ENCODE results near the gene RXFP1.

RXFP1 gene

DNA sequence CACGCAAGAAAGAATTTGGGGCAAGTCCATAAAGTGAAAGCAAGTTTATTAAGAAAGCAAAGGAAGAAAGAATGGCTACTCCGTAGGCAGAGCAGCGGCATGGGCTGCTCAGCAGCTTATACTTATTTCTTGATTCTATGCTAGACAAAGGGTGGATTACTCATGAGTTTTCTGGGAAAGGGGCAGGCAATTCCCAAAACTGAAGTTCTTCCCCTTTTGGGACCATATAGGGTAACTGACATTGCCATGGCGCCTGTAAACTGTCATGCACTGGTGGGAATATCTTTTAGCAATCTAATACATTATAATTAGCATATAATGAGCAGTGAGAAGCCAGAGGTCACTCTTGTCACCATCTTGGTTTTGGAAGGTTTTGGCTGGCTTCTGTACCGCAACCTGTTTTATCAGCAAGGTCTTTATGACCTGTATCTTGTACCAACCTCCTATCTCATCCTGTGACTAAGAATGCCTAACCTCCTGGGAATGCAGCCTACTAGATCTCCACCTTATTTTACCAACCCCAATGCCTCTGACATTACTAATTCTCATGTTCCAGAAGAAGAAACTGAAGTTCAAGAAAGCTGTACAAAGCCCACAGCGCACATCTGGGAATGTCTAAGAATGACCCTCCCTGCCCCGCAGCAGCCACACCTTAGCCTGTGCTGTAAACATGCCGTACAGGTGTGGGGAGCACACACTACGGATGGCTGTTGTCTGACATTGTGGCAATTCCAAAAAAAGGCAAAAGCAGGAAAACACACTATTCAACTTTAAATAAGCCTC, 18.6 kb downstream of the RXFP1 start:
- peaks cover 0 to 6% (median 0%) of the 10 kb centered on the region in 5 donors for H3K4me1 ChIP-seq (ENCODE audit: control insufficient read depth in 5 of 5, insufficient read depth in 5 of 5, low read length in 5 of 5)
- no peak overlapping the region for H3K4me3 ChIP-seq (ENCODE audit: low read depth in 1 of 5, low read length in 5 of 5)
- H3K9me3 ChIP-seq (ENCODE audit: control insufficient read depth in 5 of 5, low read length in 5 of 5), result no peaks in the 10 kb centered on the region
- no peak overlapping the region for H3K9ac ChIP-seq (ENCODE audit: low read length in 5 of 5)
- no peak overlapping the region for H3K27ac ChIP-seq (ENCODE audit: low read depth, low read length)
- H3K36me3 ChIP-seq (ENCODE audit: control insufficient read depth in 5 of 5, insufficient read depth in 5 of 5, low read length in 5 of 5), result no peaks in the 10 kb centered on the region
- H3K27me3 ChIP-seq (ENCODE audit: control insufficient read depth in 5 of 5, insufficient read depth in 4 of 5, low read length in 5 of 5), result no peaks in the 10 kb centered on the region

- no peaks in the 10 kb centered on the region for H3K27me3 ChIP-seq (ENCODE audit: control insufficient read depth in 5 of 5, insufficient read depth in 4 of 5, low read length in 5 of 5)
- no peak overlapping the region for H3K4me3 ChIP-seq (ENCODE audit: low read depth in 1 of 5, low read length in 5 of 5)
- H3K36me3 ChIP-seq (ENCODE audit: control insufficient read depth in 5 of 5, insufficient read depth in 5 of 5, low read length in 5 of 5), result no peaks in the 10 kb centered on the region
- H3K9ac ChIP-seq (ENCODE audit: low read length in 5 of 5), result no peak overlapping the region
- no peaks in the 10 kb centered on the region for H3K9me3 ChIP-seq (ENCODE audit: control insufficient read depth in 5 of 5, low read length in 5 of 5)
- H3K4me1 ChIP-seq (ENCODE audit: control insufficient read depth in 5 of 5, insufficient read depth in 5 of 5, low read length in 5 of 5), result peaks cover 0 to 6% (median 0%) of the 10 kb centered on the region in 5 donors
- no peak overlapping the region for H3K27ac ChIP-seq (ENCODE audit: low read depth, low read length)
Measured at GRCh38 chr4:158541506-158541905, 19.8 kb downstream of the RXFP1 start.

DNA sequence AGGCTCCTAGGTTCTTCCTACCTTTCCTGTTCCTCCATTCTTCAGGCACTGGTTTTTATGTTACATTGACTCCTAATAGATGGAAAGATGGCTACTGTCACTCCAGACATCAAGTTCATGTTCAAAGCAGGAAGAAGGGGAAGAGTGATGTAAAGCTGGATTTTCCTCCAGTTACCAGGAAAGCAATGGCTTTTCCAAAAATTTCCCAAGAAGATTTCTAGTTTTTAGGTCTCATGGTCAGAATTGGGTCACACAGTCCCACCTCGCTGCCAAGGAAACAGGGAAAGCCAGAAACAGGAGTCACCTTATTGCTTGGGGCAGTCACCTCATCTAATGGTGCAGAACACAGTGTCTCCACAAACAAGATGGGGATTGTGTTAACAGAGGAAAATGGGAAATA, 21.5 kb downstream of the RXFP1 start:
- Histone ChIP-seq H3K9ac (ENCODE audit: low read length in 5 of 5) (no peak overlapping the region), H3K9me3 (ENCODE audit: control insufficient read depth in 5 of 5, low read length in 5 of 5) (no peaks in the 10 kb centered on the region), H3K4me3 (ENCODE audit: low read depth in 1 of 5, low read length in 5 of 5) (no peak overlapping the region), H3K27me3 (ENCODE audit: control insufficient read depth in 5 of 5, insufficient read depth in 4 of 5, low read length in 5 of 5) (no peaks in the 10 kb centered on the region), H3K4me1 (ENCODE audit: control insufficient read depth in 5 of 5, insufficient read depth in 5 of 5, low read length in 5 of 5) (peaks cover 0 to 6% (median 0%) of the 10 kb centered on the region in 5 donors), H3K36me3 (ENCODE audit: control insufficient read depth in 5 of 5, insufficient read depth in 5 of 5, low read length in 5 of 5) (no peaks in the 10 kb centered on the region), H3K27ac (ENCODE audit: low read depth, low read length) (no peak overlapping the region)

- Histone ChIP-seq H3K27ac (ENCODE audit: low read depth, low read length) (no peak overlapping the region), H3K9me3 (ENCODE audit: control insufficient read depth in 5 of 5, low read length in 5 of 5) (no peaks in the 10 kb centered on the region), H3K4me3 (ENCODE audit: low read depth in 1 of 5, low read length in 5 of 5) (no peak overlapping the region)
Measured at GRCh38 chr4:158544141-158544540, 22.5 kb downstream of the RXFP1 start.

DNA sequence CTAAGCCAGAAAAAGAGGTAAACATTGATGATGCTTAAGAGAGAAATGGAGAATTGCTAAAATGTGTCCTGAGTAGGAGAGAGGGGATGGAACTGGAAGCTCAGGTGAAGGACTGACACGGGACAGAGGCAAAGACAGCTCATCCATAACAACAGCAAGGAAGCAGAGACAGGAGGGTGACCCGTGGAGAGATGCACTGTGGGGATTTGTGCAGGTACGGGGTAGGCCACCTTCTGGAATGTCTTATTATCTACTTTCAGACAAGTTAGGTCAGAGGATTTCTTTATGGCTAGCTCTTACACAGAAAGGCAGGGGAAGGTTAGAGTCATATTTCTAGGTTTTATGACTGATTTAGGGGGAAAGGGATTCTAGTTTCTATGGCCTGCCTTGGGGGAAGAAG, 31.7 kb downstream of the RXFP1 start:
- no peaks in the 10 kb centered on the region for H3K4me1 ChIP-seq (ENCODE audit: control insufficient read depth in 5 of 5, insufficient read depth in 5 of 5, low read length in 5 of 5)
- no peak overlapping the region for H3K27ac ChIP-seq (ENCODE audit: low read depth, low read length)
- H3K9ac ChIP-seq (ENCODE audit: low read length in 5 of 5), result no peak overlapping the region
- no peak overlapping the region for H3K4me3 ChIP-seq (ENCODE audit: low read depth in 1 of 5, low read length in 5 of 5)
- H3K36me3 ChIP-seq (ENCODE audit: control insufficient read depth in 5 of 5, insufficient read depth in 5 of 5, low read length in 5 of 5), result no peaks in the 10 kb centered on the region
- no peaks in the 10 kb centered on the region for H3K9me3 ChIP-seq (ENCODE audit: control insufficient read depth in 5 of 5, low read length in 5 of 5)
- H3K27me3 ChIP-seq (ENCODE audit: control insufficient read depth in 5 of 5, insufficient read depth in 4 of 5, low read length in 5 of 5), result peaks cover 0 to 2% (median 0%) of the 10 kb centered on the region in 5 donors

More at GRCh38 chr4:158544141-158544540, 22.5 kb downstream of the RXFP1 start:
- Histone ChIP-seq H3K9ac (ENCODE audit: low read length in 5 of 5) (no peak overlapping the region), H3K36me3 (ENCODE audit: control insufficient read depth in 5 of 5, insufficient read depth in 5 of 5, low read length in 5 of 5) (no peaks in the 10 kb centered on the region), H3K4me1 (ENCODE audit: control insufficient read depth in 5 of 5, insufficient read depth in 5 of 5, low read length in 5 of 5) (peaks cover 0 to 6% (median 0%) of the 10 kb centered on the region in 5 donors), H3K27me3 (ENCODE audit: control insufficient read depth in 5 of 5, insufficient read depth in 4 of 5, low read length in 5 of 5) (no peaks in the 10 kb centered on the region)

DNA sequence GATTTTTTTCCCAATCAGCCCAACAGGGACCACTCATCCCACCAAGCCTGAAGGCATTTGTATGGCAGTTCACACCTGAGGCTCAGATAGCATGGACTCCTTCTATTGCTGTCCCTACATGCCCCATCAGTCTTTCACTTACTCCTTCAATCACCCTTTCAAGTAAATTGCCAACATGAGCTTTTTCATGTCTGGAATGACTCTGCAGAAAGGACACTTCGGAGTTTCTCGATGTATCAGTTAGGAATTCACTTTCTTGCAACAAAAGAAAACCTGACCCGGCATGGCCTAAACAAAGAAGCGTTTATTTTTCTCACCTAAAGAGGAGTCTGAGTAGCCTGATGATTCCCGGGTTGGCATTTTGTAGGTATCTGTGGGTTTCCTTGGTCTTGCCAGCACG, 38.6 kb downstream of the RXFP1 start:
- no peak overlapping the region for H3K4me3 ChIP-seq (ENCODE audit: low read depth in 1 of 5, low read length in 5 of 5)
- no peaks in the 10 kb centered on the region for H3K9me3 ChIP-seq (ENCODE audit: control insufficient read depth in 5 of 5, low read length in 5 of 5)
- no peaks in the 10 kb centered on the region for H3K4me1 ChIP-seq (ENCODE audit: control insufficient read depth in 5 of 5, insufficient read depth in 5 of 5, low read length in 5 of 5)
- H3K27ac ChIP-seq (ENCODE audit: low read depth, low read length), result no peak overlapping the region
- no peaks in the 10 kb centered on the region for H3K36me3 ChIP-seq (ENCODE audit: control insufficient read depth in 5 of 5, insufficient read depth in 5 of 5, low read length in 5 of 5)
- H3K27me3 ChIP-seq (ENCODE audit: control insufficient read depth in 5 of 5, insufficient read depth in 4 of 5, low read length in 5 of 5), result no peaks in the 10 kb centered on the region
- no peak overlapping the region for H3K9ac ChIP-seq (ENCODE audit: low read length in 5 of 5)

DNA sequence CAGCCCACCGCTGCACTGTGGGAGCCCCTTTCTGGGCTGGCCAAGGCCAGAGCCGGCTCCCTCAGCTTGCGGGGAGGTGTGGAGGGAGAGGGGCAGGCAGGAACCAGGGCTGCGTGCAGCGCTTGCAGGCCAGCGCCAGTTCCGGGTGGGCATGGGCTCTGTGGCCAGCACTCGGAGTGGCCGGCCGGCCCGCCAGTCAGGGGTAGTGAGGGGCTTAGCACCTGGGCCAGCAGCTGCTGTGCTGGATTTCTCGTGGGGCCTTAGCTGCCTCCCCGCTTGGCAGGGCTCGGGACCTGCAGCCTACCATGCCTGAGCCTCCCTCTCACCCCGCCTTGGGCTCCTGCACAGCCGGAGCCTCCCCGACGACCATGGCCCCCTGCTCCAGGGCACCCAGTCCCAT, 45.2 kb downstream of the RXFP1 start:
- Histone ChIP-seq H3K4me1 (ENCODE audit: control insufficient read depth in 5 of 5, insufficient read depth in 5 of 5, low read length in 5 of 5) (no peaks in the 10 kb centered on the region), H3K9ac (ENCODE audit: low read length in 5 of 5) (no peak overlapping the region), H3K27me3 (ENCODE audit: control insufficient read depth in 5 of 5, insufficient read depth in 4 of 5, low read length in 5 of 5) (peaks cover 0 to 5% (median 2%) of the 10 kb centered on the region in 5 donors), H3K27ac (ENCODE audit: low read depth, low read length) (no peak overlapping the region), H3K9me3 (ENCODE audit: control insufficient read depth in 5 of 5, low read length in 5 of 5) (no peaks in the 10 kb centered on the region), H3K36me3 (ENCODE audit: control insufficient read depth in 5 of 5, insufficient read depth in 5 of 5, low read length in 5 of 5) (no peaks in the 10 kb centered on the region), H3K4me3 (ENCODE audit: low read depth in 1 of 5, low read length in 5 of 5) (no peak overlapping the region)

DNA sequence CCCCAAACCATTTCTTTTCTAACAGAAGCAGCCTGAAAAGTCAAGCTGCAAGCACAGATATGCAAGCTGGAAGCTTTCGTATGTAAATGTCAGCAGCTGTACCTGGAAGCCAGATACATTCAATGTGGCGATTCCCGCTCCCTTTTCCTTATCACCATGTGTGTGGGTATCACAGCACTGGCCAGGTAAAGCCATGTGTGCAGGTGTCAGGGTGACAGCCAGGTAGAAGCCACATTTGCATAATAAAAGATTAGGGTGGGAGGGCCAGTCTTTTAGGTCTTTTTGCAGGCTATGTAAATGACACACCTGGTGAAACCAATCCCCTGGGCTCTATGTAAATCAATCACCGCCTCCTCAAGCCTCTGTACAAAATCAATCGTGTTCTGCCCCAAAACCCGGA, 50.1 kb downstream of the RXFP1 start:
- peaks cover 0 to 5% (median 2%) of the 10 kb centered on the region in 5 donors for H3K27me3 ChIP-seq (ENCODE audit: control insufficient read depth in 5 of 5, insufficient read depth in 4 of 5, low read length in 5 of 5)
- no peaks in the 10 kb centered on the region for H3K36me3 ChIP-seq (ENCODE audit: control insufficient read depth in 5 of 5, insufficient read depth in 5 of 5, low read length in 5 of 5)
- H3K27ac ChIP-seq (ENCODE audit: low read depth, low read length), result no peak overlapping the region
- no peaks in the 10 kb centered on the region for H3K9me3 ChIP-seq (ENCODE audit: control insufficient read depth in 5 of 5, low read length in 5 of 5)
- no peak overlapping the region for H3K9ac ChIP-seq (ENCODE audit: low read length in 5 of 5)
- H3K4me1 ChIP-seq (ENCODE audit: control insufficient read depth in 5 of 5, insufficient read depth in 5 of 5, low read length in 5 of 5), result no peaks in the 10 kb centered on the region
- H3K4me3 ChIP-seq (ENCODE audit: low read depth in 1 of 5, low read length in 5 of 5), result no peak overlapping the region

DNA sequence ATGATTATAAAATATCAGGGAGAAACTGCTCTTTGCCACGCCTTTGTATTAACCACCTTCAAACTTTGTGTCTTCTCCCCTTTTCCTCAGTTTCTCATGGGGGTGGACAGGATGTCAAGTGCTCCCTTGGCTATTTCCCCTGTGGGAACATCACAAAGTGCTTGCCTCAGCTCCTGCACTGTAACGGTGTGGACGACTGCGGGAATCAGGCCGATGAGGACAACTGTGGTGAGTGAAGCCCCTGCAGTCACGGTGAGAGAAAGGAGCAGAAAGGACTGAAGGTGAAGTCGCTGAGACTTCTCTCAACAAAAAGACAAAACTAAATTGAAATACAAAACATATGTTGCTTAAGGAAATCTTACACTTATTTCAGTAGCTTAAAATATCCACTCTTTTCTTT, 50.9 kb downstream of the RXFP1 start:
- H3K27me3 ChIP-seq (ENCODE audit: control insufficient read depth in 5 of 5, insufficient read depth in 4 of 5, low read length in 5 of 5), result peaks cover 0 to 5% (median 2%) of the 10 kb centered on the region in 5 donors
- H3K36me3 ChIP-seq (ENCODE audit: control insufficient read depth in 5 of 5, insufficient read depth in 5 of 5, low read length in 5 of 5), result no peaks in the 10 kb centered on the region
- no peak overlapping the region for H3K9ac ChIP-seq (ENCODE audit: low read length in 5 of 5)
- no peaks in the 10 kb centered on the region for H3K4me1 ChIP-seq (ENCODE audit: control insufficient read depth in 5 of 5, insufficient read depth in 5 of 5, low read length in 5 of 5)
- H3K27ac ChIP-seq (ENCODE audit: low read depth, low read length), result no peak overlapping the region
- H3K4me3 ChIP-seq (ENCODE audit: low read depth in 1 of 5, low read length in 5 of 5), result no peak overlapping the region
- H3K9me3 ChIP-seq (ENCODE audit: control insufficient read depth in 5 of 5, low read length in 5 of 5), result no peaks in the 10 kb centered on the region

DNA sequence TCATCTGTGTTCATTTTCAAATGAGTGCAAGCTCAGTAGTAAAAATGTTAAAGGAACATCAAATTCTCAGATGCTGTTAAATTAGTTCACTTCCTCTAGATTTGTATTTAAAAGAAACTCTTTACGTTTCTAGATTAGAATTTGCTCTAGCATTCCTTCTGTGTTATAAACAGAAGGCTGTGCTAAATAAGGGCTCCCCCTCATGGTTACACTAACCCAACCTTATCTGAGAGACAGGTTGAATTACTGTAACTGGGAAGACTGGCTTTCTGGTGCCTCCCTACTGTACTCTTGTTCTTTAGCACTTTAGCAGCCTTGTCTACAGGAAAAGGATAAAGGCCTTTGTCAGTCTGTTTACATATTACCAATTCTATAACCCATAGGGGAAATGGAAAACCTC, 56.8 kb downstream of the RXFP1 start:
- H3K27me3 ChIP-seq (ENCODE audit: control insufficient read depth in 5 of 5, insufficient read depth in 4 of 5, low read length in 5 of 5), result no peaks in the 10 kb centered on the region
- H3K4me3 ChIP-seq (ENCODE audit: low read depth in 1 of 5, low read length in 5 of 5), result no peak overlapping the region
- H3K4me1 ChIP-seq (ENCODE audit: control insufficient read depth in 5 of 5, insufficient read depth in 5 of 5, low read length in 5 of 5), result no peaks in the 10 kb centered on the region
- no peaks in the 10 kb centered on the region for H3K36me3 ChIP-seq (ENCODE audit: control insufficient read depth in 5 of 5, insufficient read depth in 5 of 5, low read length in 5 of 5)
- H3K27ac ChIP-seq (ENCODE audit: low read depth, low read length), result no peak overlapping the region
- peaks cover 0 to 2% (median 0%) of the 10 kb centered on the region in 5 donors for H3K9me3 ChIP-seq (ENCODE audit: control insufficient read depth in 5 of 5, low read length in 5 of 5)
- no peak overlapping the region for H3K9ac ChIP-seq (ENCODE audit: low read length in 5 of 5)

Data from subcutaneous abdominal adipose tissue (tissue), 5 donors.